Measurements from ENCODE around the gene MRPS18A.
"Not testable (repeated sequence)": the region's sequence is repeated elsewhere in the genome, so short reads cannot be mapped to it uniquely, and the experiment has no call there.

The MRPS18A gene

GRCh38 chr6:43717822-43718221 is 30.2 kb upstream of the MRPS18A start:
- DNase-seq: no peak

DNA sequence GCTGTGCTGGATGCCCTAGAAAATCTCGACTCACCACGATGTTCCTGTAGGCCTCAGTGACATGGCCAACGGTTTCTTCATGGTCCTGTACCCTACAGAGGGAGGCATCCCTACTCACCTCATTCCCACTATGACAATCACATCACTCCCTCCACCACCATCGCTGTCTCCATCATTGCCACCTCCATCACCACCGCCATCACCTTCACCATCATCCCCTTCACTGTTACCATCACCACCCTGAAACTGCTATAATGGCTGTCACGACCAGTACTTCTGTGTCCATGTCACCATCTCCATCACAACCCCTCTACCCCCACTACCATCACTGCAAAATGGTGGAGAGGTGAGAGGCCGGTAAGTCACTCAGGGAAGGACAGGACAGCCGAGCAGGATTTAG is 29.8 kb upstream of the MRPS18A start:
- DNase-seq: no peak

DNA sequence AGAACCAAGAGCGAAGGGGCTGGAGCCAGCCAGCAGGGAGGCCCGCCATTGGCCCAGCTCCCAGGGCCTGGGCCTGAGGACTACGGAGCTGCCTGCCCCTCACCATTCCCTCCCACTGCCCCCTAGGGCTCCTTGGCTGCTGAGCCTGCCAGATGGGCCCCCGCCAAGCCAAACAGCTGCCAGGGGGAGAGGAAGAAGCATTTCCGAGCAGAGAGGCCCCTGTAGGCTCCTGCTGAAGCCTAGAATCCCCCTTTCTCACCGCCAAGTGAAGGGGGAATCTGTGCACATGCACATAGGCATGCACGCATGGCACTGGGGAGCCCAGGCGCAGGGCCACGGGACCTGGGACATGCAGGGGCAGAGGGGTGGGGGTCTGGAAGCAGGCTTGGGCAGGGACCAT is 28.5 kb upstream of the MRPS18A start:
- peak in 20 of 56 donors; percentile 1 to 58 (median 24) for DNase-seq

GRCh38 chr6:43715056-43715788 is 27.6 kb upstream of the MRPS18A start:
- DNase-seq: no peak

DNA sequence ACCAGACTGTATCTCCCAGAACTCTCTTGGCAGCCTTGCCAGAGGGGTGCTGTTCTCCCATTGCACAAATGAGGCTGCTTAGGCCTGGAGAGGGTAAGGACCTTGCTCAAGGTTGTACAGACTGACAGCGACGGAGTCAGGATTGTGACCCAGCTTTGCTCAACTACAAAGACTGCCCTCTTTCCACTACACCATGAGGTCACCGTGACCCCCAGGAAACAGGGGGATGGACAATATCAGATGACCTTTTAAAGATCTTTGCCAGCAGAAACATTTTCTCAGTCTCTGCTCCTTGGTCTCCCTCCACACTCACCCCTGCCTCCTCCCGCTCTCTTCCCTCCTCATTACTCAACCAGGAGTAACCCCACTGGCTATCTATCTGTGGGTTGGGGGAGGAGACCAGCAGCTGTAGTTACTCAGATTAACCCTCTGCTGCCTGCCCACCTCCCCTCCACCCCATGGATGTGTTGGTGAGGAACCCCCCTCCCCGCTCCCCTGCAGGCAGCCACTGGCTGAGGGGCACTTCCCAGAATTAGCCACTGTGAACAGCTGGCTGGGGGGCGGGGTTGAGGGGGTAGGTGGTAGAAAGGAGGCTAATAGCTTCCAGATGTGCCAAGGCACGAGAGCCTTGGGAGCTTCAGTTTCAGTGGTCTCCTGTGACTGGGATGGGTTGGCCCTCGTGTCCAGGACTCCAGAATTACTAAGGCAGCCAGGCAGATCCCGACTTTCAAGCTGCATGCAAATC is 26.9 kb upstream of the MRPS18A start:
- no peak for DNase-seq

GRCh38 chr6:43713643-43714310 is 26.2 kb upstream of the MRPS18A start:
- no peak for DNase-seq

- no peak for DNase-seq
Observed at GRCh38 chr6:43712579-43712978, 25.0 kb upstream of the MRPS18A start.

DNA sequence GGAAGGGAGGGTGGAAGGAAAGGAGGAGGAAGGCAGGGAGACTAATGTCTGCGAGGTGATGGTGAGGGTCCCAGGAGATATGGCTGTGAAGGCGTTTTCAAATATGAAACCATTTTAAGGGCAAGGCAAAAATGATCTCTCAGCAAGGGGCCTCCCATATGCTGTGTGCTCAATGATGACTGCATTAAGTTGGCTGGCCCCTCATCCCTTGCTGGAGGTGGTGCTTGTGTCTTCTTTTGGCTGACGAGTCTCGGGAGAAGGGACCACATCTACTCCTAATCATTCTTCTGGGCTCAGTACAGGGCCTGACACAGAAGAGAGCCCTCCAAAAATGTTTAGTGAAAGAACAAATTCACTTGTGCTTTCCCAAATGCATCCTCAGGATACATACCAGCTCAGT is 23.0 kb upstream of the MRPS18A start:
- DNase-seq: no peak

- no peak for DNase-seq
Observed at GRCh38 chr6:43709654-43710303, 22.2 kb upstream of the MRPS18A start.

DNA sequence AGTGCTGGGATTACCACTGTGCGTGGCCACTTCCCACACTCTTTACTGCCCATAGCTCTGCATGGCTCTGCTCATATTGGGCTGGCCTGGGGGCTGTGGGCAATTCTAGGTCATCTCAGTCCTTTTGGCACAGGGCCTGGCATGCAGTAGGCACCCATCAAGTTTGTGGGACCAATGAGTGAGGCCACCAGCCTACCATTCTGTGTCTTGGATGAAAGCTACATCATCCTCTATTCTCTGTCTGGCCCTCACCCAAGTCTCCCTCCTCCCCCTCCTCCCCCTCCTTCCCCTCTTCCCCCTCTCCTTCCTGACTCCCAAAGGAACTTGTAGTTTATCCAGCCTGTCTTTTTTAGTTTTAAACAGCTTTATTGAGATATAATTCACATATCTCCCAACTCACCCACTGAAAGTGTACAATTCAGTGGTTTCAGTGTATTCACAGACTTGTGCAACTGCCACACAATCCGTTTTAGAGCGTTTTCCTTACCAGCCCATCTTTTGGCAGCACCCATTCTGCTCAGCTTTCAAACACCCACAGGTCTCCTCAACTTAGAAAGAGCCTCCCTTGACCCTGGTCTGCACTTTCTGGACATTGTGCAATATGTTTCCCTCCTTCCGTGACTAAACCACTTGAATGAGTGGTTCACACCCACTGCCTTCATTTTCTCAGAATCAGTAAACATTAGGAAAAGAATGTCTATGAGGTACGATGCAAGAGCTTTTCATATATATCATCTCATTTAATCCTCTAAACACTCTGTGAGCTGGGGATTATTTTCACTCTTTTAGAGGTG is 21.5 kb upstream of the MRPS18A start:
- no peak for DNase-seq

- no peak for DNase-seq
Observed at GRCh38 chr6:43707767-43708166, 20.2 kb upstream of the MRPS18A start.

DNA sequence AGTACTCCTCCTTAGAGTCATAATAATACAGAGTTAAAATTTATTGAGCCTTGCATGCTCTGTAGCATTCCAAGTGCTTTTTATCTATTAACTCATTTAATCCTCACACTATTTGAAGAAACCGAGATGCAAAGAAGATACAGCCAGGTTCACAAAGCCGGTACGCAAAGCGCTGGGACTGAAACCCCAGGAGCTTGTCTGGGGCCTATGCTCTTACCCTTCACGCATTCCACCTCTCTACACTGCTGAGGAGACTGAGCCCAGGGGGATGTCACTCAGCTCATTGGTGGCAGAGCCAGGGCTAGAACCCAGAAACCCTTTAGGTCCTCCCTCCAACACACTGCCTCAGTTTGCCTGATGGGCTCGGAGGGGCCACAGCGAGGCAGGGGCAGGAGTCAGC is 19.7 kb upstream of the MRPS18A start:
- DNase-seq: no peak

DNA sequence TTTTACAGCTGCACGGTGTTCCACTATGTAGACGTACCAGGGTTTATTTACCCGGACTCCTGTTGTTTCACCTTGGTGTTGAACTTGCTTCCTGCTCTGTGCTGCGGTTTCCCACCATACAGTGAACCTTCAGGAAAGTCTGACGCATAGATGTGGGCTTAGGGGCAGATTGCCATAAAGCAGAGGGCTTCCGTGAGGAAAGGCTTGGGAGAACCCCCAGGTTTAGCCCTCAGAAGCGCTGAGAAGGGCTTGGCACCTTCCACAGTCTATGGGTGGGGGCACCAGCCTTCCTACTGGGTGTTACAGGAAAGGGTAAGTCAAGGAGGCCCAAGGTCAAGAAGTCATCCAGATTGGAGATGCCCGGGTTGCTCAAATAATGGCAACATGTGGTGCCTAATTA is 19.2 kb upstream of the MRPS18A start:
- DNase-seq: no peak

DNA sequence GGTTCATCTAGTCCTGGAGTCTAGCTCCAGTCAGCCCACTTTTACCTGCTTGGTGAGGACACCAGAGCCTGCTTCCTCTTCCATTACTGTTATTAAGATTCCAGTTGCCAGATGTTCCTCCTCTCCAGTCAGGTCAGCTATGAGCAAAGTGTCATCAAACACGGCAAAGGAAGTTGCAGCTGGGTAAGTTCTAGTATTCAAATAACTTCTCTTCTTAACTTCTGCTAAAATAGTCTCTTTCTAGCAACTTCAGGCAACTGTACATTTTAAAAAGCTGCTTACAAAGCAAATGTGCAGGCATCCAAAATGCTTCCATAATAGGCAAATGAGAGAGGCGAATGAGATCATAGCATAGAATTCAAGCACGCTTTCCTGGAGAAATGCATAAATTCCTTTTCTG is 18.4 kb upstream of the MRPS18A start:
- no peak for DNase-seq

DNA sequence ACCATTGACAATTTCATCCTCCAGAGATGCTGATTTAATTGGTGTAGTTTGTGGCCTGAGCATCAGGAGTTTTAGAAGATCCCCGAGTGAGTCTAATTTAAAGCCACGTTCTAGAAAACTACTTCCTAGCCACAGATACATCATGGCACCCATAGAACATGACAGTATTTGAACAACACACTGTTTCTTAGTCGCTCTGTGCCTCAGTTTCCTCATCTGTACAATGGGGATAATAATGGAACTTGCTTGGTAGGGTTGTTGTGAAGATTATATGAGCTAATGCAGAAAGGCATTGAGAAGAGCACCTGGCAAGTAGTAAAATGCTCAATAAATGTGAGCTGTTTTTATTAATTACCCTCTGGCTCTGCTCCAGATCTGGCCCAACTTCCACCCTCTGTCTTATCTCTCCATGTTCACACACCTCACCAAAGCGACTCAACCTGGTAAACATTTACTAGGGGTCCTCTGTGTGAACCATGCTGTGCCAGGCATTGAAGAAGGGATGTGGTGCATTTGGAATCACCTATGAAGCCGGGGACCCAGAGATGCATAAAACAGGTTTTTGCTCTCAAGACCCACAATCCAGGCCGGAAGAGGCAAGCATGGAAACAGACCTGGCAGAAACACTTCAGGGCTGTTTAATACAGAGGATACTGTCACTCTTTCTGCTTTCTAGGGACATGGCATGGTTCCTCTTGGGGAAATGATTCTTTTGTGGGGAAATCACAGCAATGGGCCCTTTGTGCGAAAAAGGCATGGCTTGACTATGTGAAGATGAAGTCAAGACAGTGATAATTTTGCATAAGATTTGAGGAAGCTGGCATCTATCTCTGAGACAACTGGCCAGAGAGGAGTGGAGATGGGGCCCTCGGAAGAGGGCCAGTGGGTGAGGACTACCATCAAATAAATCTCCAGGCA is 16.2 kb upstream of the MRPS18A start:
- no peak for DNase-seq

GRCh38 chr6:43702534-43703440 is 15.2 kb upstream of the MRPS18A start:
- DNase-seq: peak in 2 of 56 donors; percentile 5 to 12

- no peak for DNase-seq
Observed at GRCh38 chr6:43702171-43702533, 14.6 kb upstream of the MRPS18A start.

- not testable (repeated sequence) for DNase-seq
Observed at GRCh38 chr6:43700939-43701560, 13.5 kb upstream of the MRPS18A start.
